ENCODE data around the gene UTS2R.

DNA sequence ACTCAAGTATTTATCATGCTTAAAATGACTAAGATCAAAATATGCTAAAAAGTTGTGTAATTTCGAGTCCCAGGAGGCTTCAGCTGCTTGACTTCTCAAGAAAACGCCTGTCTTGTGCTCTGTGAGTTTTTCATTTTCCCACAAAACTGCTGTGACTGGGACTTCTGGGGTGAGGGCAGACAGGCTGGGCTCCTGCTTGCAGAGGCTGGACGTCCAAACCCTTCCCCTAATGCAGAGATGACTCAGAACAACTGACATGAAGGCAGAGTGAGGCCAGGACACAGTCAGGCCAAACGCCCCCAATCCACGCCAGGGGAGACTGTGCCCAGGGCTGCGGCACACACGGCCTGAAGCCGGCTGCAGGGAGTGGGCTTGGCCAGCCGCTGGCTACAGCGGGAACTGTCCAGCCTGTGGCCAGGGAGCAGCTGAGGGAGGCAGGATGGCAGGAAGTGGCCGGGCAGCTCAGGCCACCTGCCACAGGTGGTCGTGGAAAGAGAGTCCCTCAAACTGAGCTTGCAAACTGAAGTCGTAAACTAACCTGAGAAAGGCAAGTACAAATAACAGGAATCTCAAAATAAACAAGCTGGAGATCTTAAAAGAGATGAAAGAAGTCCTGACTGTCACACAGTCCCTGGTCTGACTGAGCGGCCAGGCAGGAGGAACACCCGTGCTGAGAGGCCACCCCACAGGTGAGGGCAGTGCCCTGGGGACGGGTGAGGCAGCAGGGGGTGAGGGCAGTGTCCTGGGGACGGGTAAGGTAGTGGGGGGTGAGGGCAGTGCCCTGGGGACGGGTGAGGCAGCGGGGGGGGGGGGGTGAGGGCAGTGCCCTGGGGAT is 25.3 kb downstream of the UTS2R start:
- no peak for TF ChIP-seq POLR2A (IDR thresholded peaks at IDR 0.05; ENCODE audit: low read length)
- no peak for TF ChIP-seq GATA1 (IDR thresholded peaks at IDR 0.05; ENCODE audit: low read depth, low read length)

Data from erythroblast (primary cell).